Measurements from ENCODE around the gene SPTLC1. TPM values are rescaled to one million over a fixed set of nuclear protein-coding genes. Genes with fewer than 3 reads are reported as not detected.

SPTLC1 gene
- total and polyA plus RNA-seq, 4 donors, result 20.8 to 137 (median 58.6) TPM

DNA sequence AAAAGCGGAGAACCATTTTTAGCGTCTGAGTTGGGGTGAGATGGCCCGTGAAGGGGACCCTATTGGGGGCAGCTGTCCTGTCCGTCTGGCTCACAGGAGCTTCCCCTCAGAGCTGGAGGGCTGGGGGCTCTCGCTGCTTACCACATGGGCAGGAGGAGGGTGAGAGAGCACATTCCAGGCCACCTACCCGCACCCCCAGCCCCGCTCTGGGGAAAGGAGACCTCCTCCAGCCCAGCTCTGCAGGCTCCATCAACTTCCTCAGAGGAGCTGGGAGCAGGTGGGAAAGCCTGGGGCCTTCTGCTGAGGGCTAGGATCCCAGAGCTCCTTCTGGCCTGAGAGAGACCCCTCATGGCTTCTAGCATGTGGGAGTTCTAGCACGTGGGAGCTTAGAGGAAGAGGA, 27.1 kb upstream of the SPTLC1 start:
- Histone ChIP-seq H3K9me3 (ENCODE audit: control insufficient read depth in 4 of 4, insufficient read depth in 3 of 4, low read length in 3 of 4) (no peaks in the 10 kb centered on the region), H3K27me3 (ENCODE audit: control insufficient read depth in 3 of 3, insufficient read depth in 3 of 3, low read length in 2 of 3) (peaks cover 0 to 13% (median 2%) of the 10 kb centered on the region in 3 donors), H3K27ac (ENCODE audit: low read depth in 1 of 2, low read length in 1 of 2) (no peak overlapping the region), H3K4me3 (no peak overlapping the region), H3K36me3 (ENCODE audit: control insufficient read depth in 4 of 4, insufficient read depth in 4 of 4, low read length in 4 of 4) (no peaks in the 10 kb centered on the region), H3K9ac (ENCODE audit: insufficient read depth in 1 of 2, low read length in 2 of 2) (no peak overlapping the region), H3K4me1 (ENCODE audit: control insufficient read depth in 5 of 5, insufficient read depth in 5 of 5, low read length in 5 of 5) (peaks cover 0 to 15% (median 3%) of the 10 kb centered on the region in 5 donors)
- WGBS, 2 donors, result 87% methylated on average over 8 of the region's 8 CpGs
- DNase-seq, result no peak
- no peak for ATAC-seq (ENCODE audit: insufficient read depth, low FRiP score)
- TF ChIP-seq, protein P1, sequence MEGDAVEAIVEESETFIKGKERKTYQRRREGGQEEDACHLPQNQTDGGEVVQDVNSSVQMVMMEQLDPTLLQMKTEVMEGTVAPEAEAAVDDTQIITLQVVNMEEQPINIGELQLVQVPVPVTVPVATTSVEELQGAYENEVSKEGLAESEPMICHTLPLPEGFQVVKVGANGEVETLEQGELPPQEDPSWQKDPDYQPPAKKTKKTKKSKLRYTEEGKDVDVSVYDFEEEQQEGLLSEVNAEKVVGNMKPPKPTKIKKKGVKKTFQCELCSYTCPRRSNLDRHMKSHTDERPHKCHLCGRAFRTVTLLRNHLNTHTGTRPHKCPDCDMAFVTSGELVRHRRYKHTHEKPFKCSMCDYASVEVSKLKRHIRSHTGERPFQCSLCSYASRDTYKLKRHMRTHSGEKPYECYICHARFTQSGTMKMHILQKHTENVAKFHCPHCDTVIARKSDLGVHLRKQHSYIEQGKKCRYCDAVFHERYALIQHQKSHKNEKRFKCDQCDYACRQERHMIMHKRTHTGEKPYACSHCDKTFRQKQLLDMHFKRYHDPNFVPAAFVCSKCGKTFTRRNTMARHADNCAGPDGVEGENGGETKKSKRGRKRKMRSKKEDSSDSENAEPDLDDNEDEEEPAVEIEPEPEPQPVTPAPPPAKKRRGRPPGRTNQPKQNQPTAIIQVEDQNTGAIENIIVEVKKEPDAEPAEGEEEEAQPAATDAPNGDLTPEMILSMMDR (IDR thresholded peaks at IDR 0.05; ENCODE audit: control extremely low read depth, extremely low read depth), result no peak

DNA sequence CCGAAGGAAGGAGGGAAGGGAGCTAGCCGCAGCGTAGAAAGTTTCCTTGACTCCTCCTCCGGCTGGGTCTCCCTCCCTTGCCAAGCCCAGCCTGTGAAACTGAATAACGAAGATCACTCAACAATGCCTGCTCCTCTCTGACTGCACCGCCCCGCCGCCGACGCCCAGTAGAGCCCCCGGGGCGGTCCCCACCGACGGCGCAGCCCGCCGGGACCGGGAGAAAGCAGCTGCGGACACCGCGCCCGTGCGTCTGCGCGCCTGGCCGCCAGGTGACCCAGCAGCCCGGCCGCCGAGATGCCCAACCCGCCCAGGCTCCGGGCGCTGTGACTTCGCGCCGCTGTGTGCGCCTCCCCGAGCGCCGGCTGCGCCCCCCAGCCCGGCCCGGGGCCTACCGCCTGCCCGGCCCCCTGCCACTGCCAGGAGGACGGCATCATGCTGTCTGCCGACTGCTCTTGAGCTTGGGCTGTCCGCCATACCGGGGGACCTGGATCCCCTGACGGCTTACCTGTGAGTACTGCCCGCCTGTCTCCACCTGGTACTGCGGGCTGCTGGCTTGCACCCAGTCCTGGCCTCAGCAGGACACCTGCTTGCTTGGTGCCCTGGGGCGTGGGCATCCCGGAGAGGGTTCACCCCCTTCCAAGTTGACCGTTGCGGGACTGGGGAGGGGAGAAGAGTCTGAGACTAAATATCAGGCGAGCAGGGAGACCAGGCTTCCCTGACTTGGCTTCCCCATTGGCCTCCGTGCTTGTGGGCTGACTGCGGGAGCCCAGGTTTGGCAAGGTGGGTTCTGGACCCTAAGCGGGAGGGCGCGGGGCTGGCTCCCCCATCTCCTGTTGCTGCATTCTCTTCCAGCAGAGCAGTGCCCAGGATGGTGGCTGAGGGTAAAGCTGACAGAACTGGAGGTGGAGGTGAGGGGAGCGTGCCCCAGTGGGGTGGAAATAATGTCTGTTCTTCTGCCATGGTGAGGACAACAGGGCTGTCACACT, 26.2 kb upstream of the SPTLC1 start:
- TF ChIP-seq, protein P1 (IDR thresholded peaks at IDR 0.05; ENCODE audit: control extremely low read depth, extremely low read depth), result no peak
- H3K9ac ChIP-seq (ENCODE audit: insufficient read depth in 1 of 2, low read length in 2 of 2), result no peak overlapping the region
- 16 to 20% methylated on average over 48 to 62 of the region's 62 CpGs for WGBS, 2 donors
- no peak for ATAC-seq (ENCODE audit: insufficient read depth, low FRiP score)
- no peak overlapping the region for H3K27ac ChIP-seq (ENCODE audit: low read depth in 1 of 2, low read length in 1 of 2)
- H3K9me3 ChIP-seq (ENCODE audit: control insufficient read depth in 4 of 4, insufficient read depth in 3 of 4, low read length in 3 of 4), result no peaks in the 10 kb centered on the region
- H3K4me3 ChIP-seq, result no peak overlapping the region
- DNase-seq, result peak; percentile 45 to 57 (median 47)
- peaks cover 0 to 7% (median 0%) of the 10 kb centered on the region in 5 donors for H3K4me1 ChIP-seq (ENCODE audit: control insufficient read depth in 5 of 5, insufficient read depth in 5 of 5, low read length in 5 of 5)
- H3K36me3 ChIP-seq (ENCODE audit: control insufficient read depth in 4 of 4, insufficient read depth in 4 of 4, low read length in 4 of 4), result no peaks in the 10 kb centered on the region
- H3K27me3 ChIP-seq (ENCODE audit: control insufficient read depth in 3 of 3, insufficient read depth in 3 of 3, low read length in 2 of 3), result peaks cover 0 to 13% (median 2%) of the 10 kb centered on the region in 3 donors

DNA sequence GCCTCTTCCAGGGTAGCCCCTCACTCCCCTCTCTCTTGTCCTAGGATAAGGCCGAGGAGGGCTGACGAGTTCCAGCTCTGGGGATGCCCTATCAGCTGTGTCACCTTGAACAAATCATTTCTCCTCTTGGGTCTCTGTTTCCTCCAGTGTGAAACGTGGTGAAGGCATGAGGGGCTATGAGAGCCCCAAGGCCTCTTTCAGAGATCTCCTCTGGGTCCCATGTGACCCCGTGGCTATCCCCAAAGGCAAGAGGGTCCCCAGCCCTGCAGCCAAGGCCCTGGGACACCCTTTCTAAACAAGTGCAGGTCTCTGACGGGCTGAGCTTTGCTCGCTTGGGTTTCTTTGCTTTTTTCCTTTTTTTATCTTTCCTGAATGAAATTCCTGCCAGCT, 25.5 kb upstream of the SPTLC1 start:
- 3 to 8% methylated on average over 6 of the region's 6 CpGs for WGBS, 2 donors
- TF ChIP-seq, protein P1 (IDR thresholded peaks at IDR 0.05; ENCODE audit: control extremely low read depth, extremely low read depth), result no peak
- H3K4me1 ChIP-seq (ENCODE audit: control insufficient read depth in 5 of 5, insufficient read depth in 5 of 5, low read length in 5 of 5), result peaks cover 0 to 7% (median 0%) of the 10 kb centered on the region in 5 donors
- no peaks in the 10 kb centered on the region for H3K9me3 ChIP-seq (ENCODE audit: control insufficient read depth in 4 of 4, insufficient read depth in 3 of 4, low read length in 3 of 4)
- no peaks in the 10 kb centered on the region for H3K36me3 ChIP-seq (ENCODE audit: control insufficient read depth in 4 of 4, insufficient read depth in 4 of 4, low read length in 4 of 4)
- no peak overlapping the region for H3K4me3 ChIP-seq
- H3K27me3 ChIP-seq (ENCODE audit: control insufficient read depth in 3 of 3, insufficient read depth in 3 of 3, low read length in 2 of 3), result peaks cover 0 to 13% (median 2%) of the 10 kb centered on the region in 3 donors
- H3K27ac ChIP-seq (ENCODE audit: low read depth in 1 of 2, low read length in 1 of 2), result no peak overlapping the region
- DNase-seq (no peak), ATAC-seq (ENCODE audit: insufficient read depth, low FRiP score) (no peak)
- no peak overlapping the region for H3K9ac ChIP-seq (ENCODE audit: insufficient read depth in 1 of 2, low read length in 2 of 2)
